HUES64 (cell line): ENCODE measurements around the gene ADGRG2. TPM values are rescaled to one million over a fixed set of nuclear protein-coding genes. Genes with fewer than 3 reads are reported as not detected.

Experiments
- H3K27ac ChIP-seq: 2 replicates; pipeline ENCODE4 v1.7.0; 2013; ENCODE audit warnings: low read depth, low read length, inconsistent platforms
- H3K27me3 ChIP-seq: 2 replicates; pipeline ENCODE4 v1.6.1; 2013; ENCODE audit warnings: mild to moderate bottlenecking, low read length; ENCODE audit not compliant: insufficient read depth
- H3K36me3 ChIP-seq: 2 replicates; pipeline ENCODE4 v1.6.1; 2013; ENCODE audit warnings: mild to moderate bottlenecking, low read length; ENCODE audit not compliant: insufficient read depth
- H3K4me1 ChIP-seq: 2 replicates; pipeline ENCODE4 v1.6.1; 2013; ENCODE audit warnings: mild to moderate bottlenecking, low read length, moderate library complexity; ENCODE audit not compliant: insufficient read depth
- H3K4me3 ChIP-seq: 2 replicates; pipeline ENCODE4 v1.5.1; 2013; ENCODE audit warnings: mild to moderate bottlenecking, low read length, moderate library complexity
- H3K9ac ChIP-seq: 2 replicates; pipeline ENCODE4 v1.6.1; 2013; ENCODE audit warnings: mild to moderate bottlenecking, low read depth, low read length
- H3K9me3 ChIP-seq: 2 replicates; pipeline ENCODE4 v1.6.1; 2013; ENCODE audit warnings: low read depth, low read length; ENCODE audit not compliant: insufficient read depth
- WGBS: fragments of 150-250, 120-280 bp; methylation state at CpG from one replicate; pipeline ENCODE4 v1.1.7; 2013; ENCODE audit warnings: missing lambda C conversion rate; 5-methylcytosine and 5-hydroxymethylcytosine counted together
- polyA plus RNA-seq, 2 experiments: library from polyadenylated mRNA; stranded (reverse); fragments of 50-300 nt; gene quantifications; one replicate each; pipeline ENCODE4 v1.2.3, GENCODE V29; 2013

ADGRG2 gene
- polyA plus RNA-seq (2013, experiment 1 of 2) = 5.2 TPM
- 5.5 TPM for polyA plus RNA-seq (2013, experiment 2 of 2)

- Histone ChIP-seq H3K36me3 (no peaks in the 10 kb centered on the region), H3K4me1 (peaks cover 17% of the 10 kb centered on the region), H3K4me3 (peak within 1 kb of the TSS; percentile 59), H3K9me3 (no peaks in the 10 kb centered on the region), H3K27me3 (peaks cover 45% of the 10 kb centered on the region), H3K9ac (peak within 1 kb of the TSS; percentile 44; the same call in 1 of the 2 replicates), H3K27ac (no peak within 1 kb of the TSS)
- under 1% methylated on average over 95 of the region's 107 CpGs for WGBS
Observed at GRCh38 chrX:19121898-19122640, at the start of gene ADGRG2. Gene ADGRG2, minus strand, starts transcription at chrX:19122468. Its CDS starts 53,634 bp downstream, at chrX:19068834.

GRCh38 chrX:19168609-19169008, 46.3 kb upstream of the ADGRG2 start:
- H3K27me3 ChIP-seq = no peaks in the 10 kb centered on the region
- H3K27ac ChIP-seq = no peak overlapping the region
- WGBS = 85% methylated on average over 5 of the region's 5 CpGs

GRCh38 chrX:19162851-19163250, 40.6 kb upstream of the ADGRG2 start:
- WGBS = 87% methylated on average over 8 of the region's 8 CpGs
- no peaks in the 10 kb centered on the region for H3K27me3 ChIP-seq
- H3K9me3 ChIP-seq = no peaks in the 10 kb centered on the region
- H3K27ac ChIP-seq = no peak overlapping the region
- no peaks in the 10 kb centered on the region for H3K36me3 ChIP-seq
- H3K4me1 ChIP-seq = no peaks in the 10 kb centered on the region
- H3K9ac ChIP-seq = no peak overlapping the region
- no peak overlapping the region for H3K4me3 ChIP-seq

More at GRCh38 chrX:19168609-19169008, 46.3 kb upstream of the ADGRG2 start:
- no peaks in the 10 kb centered on the region for H3K4me1 ChIP-seq
- no peaks in the 10 kb centered on the region for H3K36me3 ChIP-seq
- H3K9me3 ChIP-seq = no peaks in the 10 kb centered on the region
- no peak overlapping the region for H3K9ac ChIP-seq
- H3K4me3 ChIP-seq = no peak overlapping the region

- Histone ChIP-seq H3K27ac (no peak overlapping the region), H3K9ac (no peak overlapping the region), H3K9me3 (no peaks in the 10 kb centered on the region), H3K4me1 (no peaks in the 10 kb centered on the region), H3K36me3 (no peaks in the 10 kb centered on the region), H3K4me3 (no peak overlapping the region), H3K27me3 (no peaks in the 10 kb centered on the region)
- WGBS = 22% methylated on average over 4 of the region's 4 CpGs
Observed at GRCh38 chrX:19156186-19156585, 33.9 kb upstream of the ADGRG2 start.

- H3K9ac ChIP-seq = no peak overlapping the region
- no peak overlapping the region for H3K4me3 ChIP-seq
- H3K9me3 ChIP-seq = no peaks in the 10 kb centered on the region
- H3K4me1 ChIP-seq = no peaks in the 10 kb centered on the region
- no peaks in the 10 kb centered on the region for H3K36me3 ChIP-seq
- 100% methylated on average over 1 of the region's 2 CpGs for WGBS
- H3K27me3 ChIP-seq = no peaks in the 10 kb centered on the region
- H3K27ac ChIP-seq = no peak overlapping the region
Observed at GRCh38 chrX:19152762-19153161, 30.5 kb upstream of the ADGRG2 start.

- Histone ChIP-seq H3K27me3 (no peaks in the 10 kb centered on the region), H3K9me3 (no peaks in the 10 kb centered on the region), H3K27ac (no peak overlapping the region), H3K36me3 (no peaks in the 10 kb centered on the region), H3K4me3 (no peak overlapping the region), H3K4me1 (peaks cover 5% of the 10 kb centered on the region; the same call in 1 of the 2 replicates), H3K9ac (no peak overlapping the region)
- WGBS = 71% methylated on average over 2 of the region's 2 CpGs
Observed at GRCh38 chrX:19137067-19137466, 14.8 kb upstream of the ADGRG2 start.

GRCh38 chrX:19133784-19134183, 11.5 kb upstream of the ADGRG2 start:
- H3K27me3 ChIP-seq = no peaks in the 10 kb centered on the region
- H3K4me1 ChIP-seq = peaks cover 5% of the 10 kb centered on the region; the same call in 1 of the 2 replicates
- H3K9me3 ChIP-seq = no peaks in the 10 kb centered on the region
- WGBS = 97% methylated on average over 5 of the region's 5 CpGs
- no peak overlapping the region for H3K9ac ChIP-seq
- no peak overlapping the region for H3K4me3 ChIP-seq
- H3K27ac ChIP-seq = no peak overlapping the region
- H3K36me3 ChIP-seq = no peaks in the 10 kb centered on the region

GRCh38 chrX:19133231-19133630, 11.0 kb upstream of the ADGRG2 start:
- 100% methylated on average over 2 of the region's 2 CpGs for WGBS
- no peak overlapping the region for H3K27ac ChIP-seq
- H3K4me3 ChIP-seq = no peak overlapping the region
- no peaks in the 10 kb centered on the region for H3K9me3 ChIP-seq
- H3K4me1 ChIP-seq = peaks cover 5% of the 10 kb centered on the region; the same call in 1 of the 2 replicates
- no peaks in the 10 kb centered on the region for H3K36me3 ChIP-seq
- no peak overlapping the region for H3K9ac ChIP-seq
- no peaks in the 10 kb centered on the region for H3K27me3 ChIP-seq

- peaks cover 5% of the 10 kb centered on the region; the same call in 1 of the 2 replicates for H3K4me1 ChIP-seq
- no peak overlapping the region for H3K4me3 ChIP-seq
- H3K27me3 ChIP-seq = no peaks in the 10 kb centered on the region
- H3K9me3 ChIP-seq = no peaks in the 10 kb centered on the region
- H3K9ac ChIP-seq = no peak overlapping the region
- WGBS = 95% methylated on average over 4 of the region's 4 CpGs
- no peak overlapping the region for H3K27ac ChIP-seq
- no peaks in the 10 kb centered on the region for H3K36me3 ChIP-seq
Observed at GRCh38 chrX:19130628-19131027, 8.4 kb upstream of the ADGRG2 start.

GRCh38 chrX:19129694-19130093, 7.4 kb upstream of the ADGRG2 start:
- H3K9ac ChIP-seq = no peak overlapping the region
- no peak overlapping the region for H3K27ac ChIP-seq
- H3K36me3 ChIP-seq = no peaks in the 10 kb centered on the region
- H3K4me1 ChIP-seq = peaks cover 1% of the 10 kb centered on the region; the same call in 1 of the 2 replicates
- WGBS = 96% methylated on average over 3 of the region's 3 CpGs
- no peak overlapping the region for H3K4me3 ChIP-seq
- no peaks in the 10 kb centered on the region for H3K9me3 ChIP-seq
- H3K27me3 ChIP-seq = no peaks in the 10 kb centered on the region; the same call in 1 of the 2 replicates

GRCh38 chrX:19127649-19128168, 5.4 kb upstream of the ADGRG2 start:
- H3K9ac ChIP-seq = no peak overlapping the region
- H3K4me3 ChIP-seq = no peak overlapping the region
- H3K27ac ChIP-seq = no peak overlapping the region
- H3K27me3 ChIP-seq = peaks cover 16% of the 10 kb centered on the region
- no peaks in the 10 kb centered on the region for H3K36me3 ChIP-seq
- no peaks in the 10 kb centered on the region for H3K9me3 ChIP-seq
- WGBS = 97% methylated on average over 5 of the region's 5 CpGs
- H3K4me1 ChIP-seq = no peaks in the 10 kb centered on the region
